Activated T-cell treated with anti-CD3 and anti-CD28 coated beads, Interleukin-2, amount 50 U/mL, for 1 hour (primary cell): ENCODE data around the gene ATRAID.
"Not testable (repeated sequence)": the region's sequence is repeated elsewhere in the genome, so short reads cannot be mapped to it uniquely, and the experiment has no call there.

ENCODE experiments used
- DNase-seq: peaks from one replicate; pipeline ENCODE4 v3.0.0-alpha.2; 2020

Gene ATRAID

GRCh38 chr2:27211943-27212625 lies at the start of gene ATRAID, which contains the start of gene SLC5A6:
TSS of gene ATRAID (plus strand) at chr2:27212041. CDS start at chr2:27212369, 328 bp downstream.
TSS of gene SLC5A6 (minus strand) at chr2:27212268. CDS start at chr2:27207650, 4,618 bp downstream.
- peak; percentile 91 for DNase-seq

GRCh38 chr2:27162151-27163121 lies 49.4 kb upstream of the ATRAID start:
- DNase-seq: no peak

GRCh38 chr2:27164960-27165763 lies 46.7 kb upstream of the ATRAID start:
- DNase-seq: no peak

- no peak for DNase-seq
Measured at GRCh38 chr2:27170581-27171337, 41.1 kb upstream of the ATRAID start.

GRCh38 chr2:27171351-27171848 lies 40.4 kb upstream of the ATRAID start:
- no peak for DNase-seq

- no peak for DNase-seq
Measured at GRCh38 chr2:27174638-27175037, 37.2 kb upstream of the ATRAID start.

GRCh38 chr2:27175330-27175729 lies 36.5 kb upstream of the ATRAID start:
- DNase-seq: no peak

GRCh38 chr2:27175781-27176180 lies 36.1 kb upstream of the ATRAID start:
- DNase-seq: not testable (repeated sequence)

- no peak for DNase-seq
Measured at GRCh38 chr2:27177441-27178351, 34.1 kb upstream of the ATRAID start.

GRCh38 chr2:27178469-27178868 lies 33.4 kb upstream of the ATRAID start:
- no peak for DNase-seq

GRCh38 chr2:27179344-27180000 lies 32.4 kb upstream of the ATRAID start:
- DNase-seq: no peak

GRCh38 chr2:27182346-27182745 lies 29.5 kb upstream of the ATRAID start:
- no peak for DNase-seq

GRCh38 chr2:27184115-27184514 lies 27.7 kb upstream of the ATRAID start:
- no peak for DNase-seq

- no peak for DNase-seq
Measured at GRCh38 chr2:27185331-27186026, 26.4 kb upstream of the ATRAID start.

GRCh38 chr2:27186613-27187345 lies 25.1 kb upstream of the ATRAID start:
- DNase-seq: no peak

GRCh38 chr2:27189989-27190388 lies 21.9 kb upstream of the ATRAID start:
- no peak for DNase-seq

GRCh38 chr2:27191070-27191829 lies 20.6 kb upstream of the ATRAID start:
- DNase-seq: no peak
